ENCODE data around the gene KLF2. TPM values are rescaled to one million over a fixed set of nuclear protein-coding genes. Genes with fewer than 3 reads are reported as not detected.

KLF2 gene
- total RNA-seq, 2 donors from 2014 or later = 19.8 to 24.4 TPM

DNA sequence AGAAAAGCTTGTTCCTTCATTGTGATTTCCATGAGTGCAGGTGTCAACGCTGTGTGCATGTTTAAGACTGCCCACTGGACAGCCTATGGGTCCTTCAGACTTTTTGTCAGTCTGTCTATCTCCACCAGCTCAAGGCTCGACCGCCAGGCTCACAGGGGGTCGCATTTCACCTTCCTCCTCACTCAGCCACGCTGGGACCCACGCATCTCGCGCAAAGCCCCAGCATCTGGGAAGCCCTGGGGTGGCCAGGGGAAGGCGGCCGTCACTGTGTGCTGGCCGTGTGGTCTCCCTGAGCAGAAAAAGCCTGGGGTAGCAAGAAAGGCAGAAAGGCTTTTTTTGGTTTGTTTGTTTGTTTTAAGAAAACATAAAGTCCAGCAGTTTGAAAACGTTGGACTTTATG is 48.5 kb downstream of the KLF2 start:
- Histone ChIP-seq H3K4me3 (no peak overlapping the region), H3K4me1 (replicated peaks) (peaks cover 14% of the 10 kb centered on the region), H3K36me3 (no peaks in the 10 kb centered on the region), H3K27ac (peak overlapping the region; percentile 33 to 53), H3K9me3 (no peaks in the 10 kb centered on the region), H3K27me3 (replicated peaks; ENCODE audit: insufficient read depth) (no peaks in the 10 kb centered on the region)
- intact Hi-C loops (cut with DNase I) = no loop called here
- WGBS = 69% methylated on average over 9 of the region's 12 CpGs
- DNase-seq (ENCODE audit: low spot score) = no peak
- TF ChIP-seq, protein P1, sequence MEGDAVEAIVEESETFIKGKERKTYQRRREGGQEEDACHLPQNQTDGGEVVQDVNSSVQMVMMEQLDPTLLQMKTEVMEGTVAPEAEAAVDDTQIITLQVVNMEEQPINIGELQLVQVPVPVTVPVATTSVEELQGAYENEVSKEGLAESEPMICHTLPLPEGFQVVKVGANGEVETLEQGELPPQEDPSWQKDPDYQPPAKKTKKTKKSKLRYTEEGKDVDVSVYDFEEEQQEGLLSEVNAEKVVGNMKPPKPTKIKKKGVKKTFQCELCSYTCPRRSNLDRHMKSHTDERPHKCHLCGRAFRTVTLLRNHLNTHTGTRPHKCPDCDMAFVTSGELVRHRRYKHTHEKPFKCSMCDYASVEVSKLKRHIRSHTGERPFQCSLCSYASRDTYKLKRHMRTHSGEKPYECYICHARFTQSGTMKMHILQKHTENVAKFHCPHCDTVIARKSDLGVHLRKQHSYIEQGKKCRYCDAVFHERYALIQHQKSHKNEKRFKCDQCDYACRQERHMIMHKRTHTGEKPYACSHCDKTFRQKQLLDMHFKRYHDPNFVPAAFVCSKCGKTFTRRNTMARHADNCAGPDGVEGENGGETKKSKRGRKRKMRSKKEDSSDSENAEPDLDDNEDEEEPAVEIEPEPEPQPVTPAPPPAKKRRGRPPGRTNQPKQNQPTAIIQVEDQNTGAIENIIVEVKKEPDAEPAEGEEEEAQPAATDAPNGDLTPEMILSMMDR (IDR thresholded peaks at IDR 0.05) = no peak
- TF ChIP-seq POLR2AphosphoS5 (IDR thresholded peaks at IDR 0.05) = no peak
- TF ChIP-seq POLR2A (IDR thresholded peaks at IDR 0.05) = no peak

DNA sequence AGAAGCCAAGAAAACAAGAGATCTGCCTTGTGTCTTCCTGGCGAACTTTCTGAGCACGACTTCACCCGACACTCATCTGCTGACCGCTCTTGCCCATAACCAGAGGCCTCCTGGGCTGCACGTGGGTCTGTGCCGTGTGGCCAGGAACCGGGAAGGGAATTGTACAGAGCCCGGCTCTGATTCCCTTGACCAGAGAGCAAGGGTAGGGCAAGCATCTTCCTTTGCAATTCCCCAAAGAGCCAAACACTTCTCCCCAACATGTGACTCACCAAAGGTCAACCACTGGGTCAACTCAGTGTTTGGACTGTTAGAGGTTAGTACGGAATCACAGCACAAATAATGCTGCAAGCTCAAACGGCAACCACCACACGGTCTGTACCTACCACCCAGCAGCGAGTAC is 48.9 kb downstream of the KLF2 start:
- Histone ChIP-seq H3K4me1 (replicated peaks) (peaks cover 14% of the 10 kb centered on the region), H3K36me3 (no peaks in the 10 kb centered on the region), H3K4me3 (no peak overlapping the region), H3K27ac (peak overlapping the region in 1 of 2 donors; percentile 33), H3K27me3 (replicated peaks; ENCODE audit: insufficient read depth) (no peaks in the 10 kb centered on the region), H3K9me3 (no peaks in the 10 kb centered on the region)
- peak; percentile 26 for TF ChIP-seq POLR2AphosphoS5 (IDR thresholded peaks at IDR 0.05)
- TF ChIP-seq, protein P1 (IDR thresholded peaks at IDR 0.05) = no peak
- WGBS = 57% methylated on average over 12 of the region's 12 CpGs
- intact Hi-C loops (cut with DNase I) = no loop called here
- no peak for DNase-seq (ENCODE audit: low spot score)

DNA sequence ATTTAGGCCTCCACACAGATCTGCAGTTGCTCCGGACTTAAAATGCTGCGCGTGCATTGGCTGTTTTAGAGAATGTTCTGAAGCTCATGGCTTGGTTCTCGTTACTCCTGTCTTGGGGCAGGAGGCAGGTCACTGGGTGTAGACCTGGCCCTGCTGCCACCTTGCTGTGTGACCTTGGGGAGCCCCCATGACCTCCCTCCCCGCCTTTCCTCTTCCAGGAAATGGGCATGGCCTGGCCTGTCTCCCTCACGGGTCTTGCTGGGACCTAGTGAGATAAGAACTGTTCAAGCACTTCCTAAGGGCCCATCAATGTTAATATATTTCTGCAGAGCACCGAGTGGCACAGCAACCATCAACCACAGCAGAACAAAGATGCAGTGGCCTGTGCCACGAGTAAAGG is 49.4 kb downstream of the KLF2 start:
- TF ChIP-seq, protein P1 (IDR thresholded peaks at IDR 0.05) = no peak
- TF ChIP-seq POLR2A (IDR thresholded peaks at IDR 0.05) (no peak), POLR2AphosphoS5 (IDR thresholded peaks at IDR 0.05) (no peak)
- intact Hi-C loops (cut with DNase I) = no loop called here
- Histone ChIP-seq H3K4me1 (replicated peaks) (peaks cover 10% of the 10 kb centered on the region), H3K9me3 (no peaks in the 10 kb centered on the region), H3K27me3 (replicated peaks; ENCODE audit: insufficient read depth) (no peaks in the 10 kb centered on the region), H3K27ac (no peak overlapping the region), H3K36me3 (no peaks in the 10 kb centered on the region), H3K4me3 (no peak overlapping the region)
- DNase-seq (ENCODE audit: low spot score) = no peak
- WGBS = 81% methylated on average over 8 of the region's 8 CpGs

DNA sequence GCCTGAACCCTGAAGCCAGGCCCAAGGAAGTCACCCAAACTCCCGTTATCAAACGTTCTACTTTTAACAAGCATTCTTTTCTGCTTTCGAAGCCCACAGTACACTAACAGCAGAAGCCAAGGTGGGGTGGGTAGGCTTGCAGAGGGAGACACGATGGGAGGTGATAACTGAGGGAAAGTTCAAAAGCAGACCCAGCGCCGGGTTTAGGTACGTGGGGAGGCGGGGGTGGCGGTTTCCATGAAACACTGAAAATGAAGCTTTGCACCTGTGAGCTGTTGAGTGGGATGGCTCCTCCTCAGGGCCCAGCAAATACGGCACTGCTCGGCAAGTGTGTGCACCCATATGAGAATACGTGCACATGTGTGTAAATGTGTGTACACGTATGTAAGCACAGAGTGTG is 49.8 kb downstream of the KLF2 start:
- intact Hi-C loops (cut with DNase I) = no loop called here
- no peak overlapping the region for H3K27ac ChIP-seq

More for the DNA sequence above, 49.8 kb downstream of the KLF2 start:
- Histone ChIP-seq H3K27me3 (replicated peaks; ENCODE audit: insufficient read depth) (no peaks in the 10 kb centered on the region), H3K9me3 (no peaks in the 10 kb centered on the region), H3K36me3 (no peaks in the 10 kb centered on the region), H3K4me3 (no peak overlapping the region), H3K4me1 (replicated peaks) (peaks cover 7% of the 10 kb centered on the region)
- WGBS = 69% methylated on average over 13 of the region's 13 CpGs
- DNase-seq (ENCODE audit: low spot score) = no peak
- TF ChIP-seq POLR2AphosphoS5 (IDR thresholded peaks at IDR 0.05) = no peak
- TF ChIP-seq POLR2A (IDR thresholded peaks at IDR 0.05) = no peak
- TF ChIP-seq, protein P1 (IDR thresholded peaks at IDR 0.05) = no peak
